ENCODE results near the gene KDM4B.

- TF ChIP-seq POLR2A (IDR thresholded peaks at IDR 0.05; ENCODE audit: low read depth) (no peak), CTCF (IDR thresholded peaks at IDR 0.05) (no peak), POLR2AphosphoS5 (IDR thresholded peaks at IDR 0.05) (no peak)
These were observed 109.3 kb downstream of the KDM4B start for GRCh38 chr19:5078182-5078581.

All from esophagus muscularis mucosa (tissue), 3 donors.